ENCODE measurements around the gene ZDHHC15. TPM values are rescaled to one million over a fixed set of nuclear protein-coding genes. Genes with fewer than 3 reads are reported as not detected.
"Not testable (repeated sequence)": the region's sequence is repeated elsewhere in the genome, so short reads cannot be mapped to it uniquely, and the experiment has no call there.

The ZDHHC15 gene
- total and polyA plus RNA-seq, 2 of the 8 experiments (the other 6 are each of a cell fraction or from before 2014, with no cell fraction given), result 1.7 to 3.5 TPM

GRCh38 chrX:75334407-75335126 is 188.3 kb downstream of the ZDHHC15 start:
- H3K4me1 ChIP-seq (replicated peaks in 1 of 4; ENCODE audit: control insufficient read depth in 3 of 4, insufficient read depth in 4 of 4, low read length in 3 of 4); H4K91ac ChIP-seq (replicated peaks; ENCODE audit: insufficient read length, low read length); H3K23me2 ChIP-seq (ENCODE audit: low read depth, low read length); H3K4me3 ChIP-seq (ENCODE audit: extremely low read depth in 1 of 4, insufficient read depth in 2 of 4, low read depth in 3 of 4, low read length in 4 of 4); H2BK120ac ChIP-seq (replicated peaks; ENCODE audit: low read depth, low read length); H3K27ac ChIP-seq (ENCODE audit: low read depth, low read length); H3K14ac ChIP-seq (ENCODE audit: insufficient read length); H3K56ac ChIP-seq (replicated peaks; ENCODE audit: insufficient read length, low read depth, low read length); H3K27me3 ChIP-seq (replicated peaks in 1 of 4; ENCODE audit: control insufficient read depth in 3 of 4, extremely low read depth in 1 of 4, insufficient read depth in 3 of 4, low read length in 3 of 4); H2BK12ac ChIP-seq (ENCODE audit: low read depth, low read length); H3K79me2 ChIP-seq (ENCODE audit: control insufficient read depth in 1 of 2, insufficient read depth in 2 of 2, low read length in 2 of 2); DNase-seq (ENCODE audit: low read depth in 1 of 2, low spot score in 2 of 2); H3K4me2 ChIP-seq (ENCODE audit: insufficient read depth in 1 of 2, low read depth in 2 of 2, low read length in 2 of 2); FAIRE-seq; H4K5ac ChIP-seq (ENCODE audit: insufficient read length, low read depth, low read length); H2AK5ac ChIP-seq (ENCODE audit: low read depth, low read length); H3K23ac ChIP-seq (ENCODE audit: insufficient read length); H3K79me1 ChIP-seq (ENCODE audit: low read depth, low read length); H4K8ac ChIP-seq (ENCODE audit: extremely low read depth, insufficient read depth, low read length); H4K20me1 ChIP-seq (replicated peaks in 1 of 2; ENCODE audit: control insufficient read depth in 1 of 2, insufficient read depth in 2 of 2, low read length in 2 of 2); H3K18ac ChIP-seq (ENCODE audit: extremely low read depth, low read length); H2BK15ac ChIP-seq (ENCODE audit: low read length); CTCF ChIA-PET (ENCODE audit: partially characterized antibody); H3K4ac ChIP-seq (replicated peaks; ENCODE audit: insufficient read length, low read depth, low read length); H2AFZ ChIP-seq (ENCODE audit: low read length); POLR2A ChIA-PET (ENCODE audit: partially characterized antibody); H2BK20ac ChIP-seq (ENCODE audit: low read length); H2BK5ac ChIP-seq (ENCODE audit: low read depth, low read length); H3K9ac ChIP-seq (replicated peaks in 1 of 4; ENCODE audit: extremely low read depth in 1 of 4, low read depth in 3 of 4, low read length in 3 of 4): not testable (repeated sequence)
- peaks cover 5 to 27% of the 10 kb centered on the region in 2 experiments; a peak in 2 of 4 replicates for H3K9me3 ChIP-seq (ENCODE audit: insufficient read depth in 2 of 2, low read depth in 1 of 2, low read length in 1 of 2)
- 93% methylated on average over 6 of the region's 41 CpGs; no CpG with 5 or more reads in 1 of the 2 experiments for WGBS, 2 experiments (ENCODE audit: extremely low coverage in 1 of 2, insufficient coverage in 1 of 2, insufficient read length in 1 of 2, insufficient replicate concordance in 2 of 2, low coverage in 1 of 2, low lambda C conversion rate in 2 of 2, missing lambda C conversion rate in 1 of 2)
- peaks cover 0 to 10% (median 0%) of the 10 kb centered on the region in 4 experiments; a peak in 2 of 8 replicates for H3K36me3 ChIP-seq (ENCODE audit: control insufficient read depth in 2 of 4, insufficient read depth in 4 of 4, low read length in 3 of 4)

Data from H1 (cell line).